Lower leg skin (tissue), 3 donors: ENCODE data around the gene NTM.

Experiments
- POLR2A ChIP-seq, 2 donors: fragments of 450-650 bp; IDR thresholded peaks; one replicate each; pipeline ENCODE4 v1.6.1; 2016 to 2017; ENCODE audit warnings: antibody characterized with exemption in 2 of 2, mild to moderate bottlenecking in 1 of 2, moderate library complexity in 1 of 2
- TF ChIP-seq, protein P1 (sequence below), 3 donors: fragments of 450-650 bp; IDR thresholded peaks; one replicate each; pipeline ENCODE4 v1.5.1; 2016; ENCODE audit warnings: antibody characterized with exemption in 3 of 3, mild to moderate bottlenecking in 3 of 3, moderate library complexity in 2 of 3

DNA sequence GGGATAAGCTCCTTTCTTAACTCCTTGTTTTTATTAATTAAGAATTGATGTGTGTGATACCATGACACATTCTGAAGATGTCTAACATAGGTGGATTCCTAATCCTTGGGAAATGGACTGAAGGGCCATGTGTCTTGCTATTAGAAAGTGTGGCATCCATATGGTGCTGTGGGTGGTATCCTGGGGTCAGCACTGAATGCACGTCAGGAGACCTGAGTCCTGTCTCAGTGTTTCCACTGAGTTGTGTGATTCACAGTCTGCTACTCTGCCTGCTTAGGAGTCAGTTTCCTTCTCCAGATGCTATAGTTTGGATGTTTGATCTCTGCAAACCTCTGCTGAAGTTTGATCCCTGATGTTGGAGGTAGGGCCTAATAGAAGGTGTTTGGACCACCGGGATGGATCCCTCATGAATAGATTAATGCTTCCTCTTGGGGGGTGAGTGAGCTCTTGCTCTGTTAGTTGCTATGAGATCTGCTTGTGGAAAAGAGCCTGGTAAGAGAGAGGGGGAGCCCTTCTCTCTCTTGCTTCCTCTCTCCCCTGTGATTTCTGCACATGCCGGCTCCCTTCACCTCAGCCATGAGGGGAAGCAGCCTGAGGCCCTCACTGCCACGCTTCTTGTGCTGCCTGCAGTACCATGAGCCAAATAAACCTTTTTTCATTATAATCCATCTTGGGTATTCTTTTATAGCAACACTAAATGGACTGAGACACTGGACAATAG is 666.5 kb downstream of the NTM start:
- TF ChIP-seq, protein P1, sequence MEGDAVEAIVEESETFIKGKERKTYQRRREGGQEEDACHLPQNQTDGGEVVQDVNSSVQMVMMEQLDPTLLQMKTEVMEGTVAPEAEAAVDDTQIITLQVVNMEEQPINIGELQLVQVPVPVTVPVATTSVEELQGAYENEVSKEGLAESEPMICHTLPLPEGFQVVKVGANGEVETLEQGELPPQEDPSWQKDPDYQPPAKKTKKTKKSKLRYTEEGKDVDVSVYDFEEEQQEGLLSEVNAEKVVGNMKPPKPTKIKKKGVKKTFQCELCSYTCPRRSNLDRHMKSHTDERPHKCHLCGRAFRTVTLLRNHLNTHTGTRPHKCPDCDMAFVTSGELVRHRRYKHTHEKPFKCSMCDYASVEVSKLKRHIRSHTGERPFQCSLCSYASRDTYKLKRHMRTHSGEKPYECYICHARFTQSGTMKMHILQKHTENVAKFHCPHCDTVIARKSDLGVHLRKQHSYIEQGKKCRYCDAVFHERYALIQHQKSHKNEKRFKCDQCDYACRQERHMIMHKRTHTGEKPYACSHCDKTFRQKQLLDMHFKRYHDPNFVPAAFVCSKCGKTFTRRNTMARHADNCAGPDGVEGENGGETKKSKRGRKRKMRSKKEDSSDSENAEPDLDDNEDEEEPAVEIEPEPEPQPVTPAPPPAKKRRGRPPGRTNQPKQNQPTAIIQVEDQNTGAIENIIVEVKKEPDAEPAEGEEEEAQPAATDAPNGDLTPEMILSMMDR (IDR thresholded peaks at IDR 0.05): no peak
- no peak for TF ChIP-seq POLR2A (IDR thresholded peaks at IDR 0.05)
